ENCODE results near the gene FAM20A. TPM values are rescaled to one million over a fixed set of nuclear protein-coding genes. Genes with fewer than 3 reads are reported as not detected.
"Not testable (repeated sequence)": the region's sequence is repeated elsewhere in the genome, so short reads cannot be mapped to it uniquely, and the experiment has no call there.

The FAM20A gene
- total and polyA plus RNA-seq, 2 donors (not counting 1 experiment from before 2014, with no cell fraction given), result 0.96 to 14.9 TPM

DNA sequence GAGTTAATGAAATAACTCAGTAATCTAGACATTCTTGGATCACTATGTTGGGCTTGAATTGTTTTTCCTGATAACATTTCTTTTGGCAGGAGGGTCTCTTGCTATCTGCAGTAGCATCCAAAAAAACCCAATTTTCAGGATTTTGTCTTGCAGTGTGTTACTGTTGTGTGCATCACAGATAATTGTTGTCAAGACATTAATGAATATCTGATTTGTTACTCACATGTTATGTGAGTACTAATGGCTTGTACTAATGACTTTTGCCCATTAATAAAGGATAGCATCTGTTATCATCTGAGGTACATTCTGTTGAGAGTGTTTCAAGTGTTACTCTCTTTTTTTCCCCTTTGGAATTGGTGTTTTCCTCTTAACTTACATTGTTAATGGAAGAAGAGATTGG lies 78.9 kb downstream of the FAM20A start:
- H3K27ac ChIP-seq (ENCODE audit: insufficient read depth, low read length), result no peak overlapping the region
- H3K36me3 ChIP-seq (ENCODE audit: control insufficient read depth, insufficient read depth, low read length), result peaks cover 8% of the 10 kb centered on the region
- H4K20me1 ChIP-seq (ENCODE audit: control insufficient read depth, extremely low read depth, insufficient read depth, low read length), result no peaks in the 10 kb centered on the region

DNA sequence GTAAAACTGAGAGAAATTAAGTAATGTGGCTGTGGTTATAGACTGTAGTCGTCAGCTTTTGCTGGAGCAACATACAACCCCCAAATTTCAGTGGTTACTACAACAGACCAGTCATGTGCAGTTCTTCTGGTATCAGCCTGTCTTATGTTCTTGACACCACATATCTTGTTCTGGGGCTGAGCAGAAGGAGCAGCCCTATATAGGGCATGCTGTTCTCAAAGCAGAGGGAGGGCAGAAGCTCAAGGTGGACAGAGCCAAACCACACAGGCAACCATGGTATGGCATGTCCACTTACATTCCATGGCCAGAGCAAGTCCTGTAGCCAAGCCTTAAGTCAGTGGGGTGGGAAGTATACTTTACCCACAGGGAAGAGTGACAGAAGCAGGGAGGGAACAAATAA lies 81.3 kb downstream of the FAM20A start:
- Histone ChIP-seq H3K27ac (ENCODE audit: insufficient read depth, low read length) (peak overlapping the region; percentile 10), H3K36me3 (ENCODE audit: control insufficient read depth, insufficient read depth, low read length) (peaks cover 9% of the 10 kb centered on the region), H3K9ac (ENCODE audit: insufficient read depth, low read length) (no peak overlapping the region), H4K20me1 (ENCODE audit: control insufficient read depth, extremely low read depth, insufficient read depth, low read length) (no peaks in the 10 kb centered on the region), H3K79me2 (ENCODE audit: control insufficient read depth, insufficient read depth, low read length) (peaks cover 66% of the 10 kb centered on the region), H2AFZ (ENCODE audit: low read length) (no peak overlapping the region), H3K27me3 (ENCODE audit: control insufficient read depth, insufficient read depth, low read length) (no peaks in the 10 kb centered on the region), H3K4me1 (ENCODE audit: control insufficient read depth, extremely low read depth, insufficient read depth, low read length) (peaks cover 2% of the 10 kb centered on the region), H3K4me2 (ENCODE audit: extremely low read depth, insufficient read depth, low read length) (no peak overlapping the region), H3K4me3 (replicated peaks in 1 of 4; ENCODE audit: control extremely low read depth in 1 of 4, insufficient read depth in 1 of 4, low read depth in 3 of 4, low read length in 4 of 4) (no peak overlapping the region), H3K9me3 (ENCODE audit: control insufficient read depth, insufficient read depth, low read depth, low read length) (no peaks in the 10 kb centered on the region)
- TF ChIP-seq, protein P1, sequence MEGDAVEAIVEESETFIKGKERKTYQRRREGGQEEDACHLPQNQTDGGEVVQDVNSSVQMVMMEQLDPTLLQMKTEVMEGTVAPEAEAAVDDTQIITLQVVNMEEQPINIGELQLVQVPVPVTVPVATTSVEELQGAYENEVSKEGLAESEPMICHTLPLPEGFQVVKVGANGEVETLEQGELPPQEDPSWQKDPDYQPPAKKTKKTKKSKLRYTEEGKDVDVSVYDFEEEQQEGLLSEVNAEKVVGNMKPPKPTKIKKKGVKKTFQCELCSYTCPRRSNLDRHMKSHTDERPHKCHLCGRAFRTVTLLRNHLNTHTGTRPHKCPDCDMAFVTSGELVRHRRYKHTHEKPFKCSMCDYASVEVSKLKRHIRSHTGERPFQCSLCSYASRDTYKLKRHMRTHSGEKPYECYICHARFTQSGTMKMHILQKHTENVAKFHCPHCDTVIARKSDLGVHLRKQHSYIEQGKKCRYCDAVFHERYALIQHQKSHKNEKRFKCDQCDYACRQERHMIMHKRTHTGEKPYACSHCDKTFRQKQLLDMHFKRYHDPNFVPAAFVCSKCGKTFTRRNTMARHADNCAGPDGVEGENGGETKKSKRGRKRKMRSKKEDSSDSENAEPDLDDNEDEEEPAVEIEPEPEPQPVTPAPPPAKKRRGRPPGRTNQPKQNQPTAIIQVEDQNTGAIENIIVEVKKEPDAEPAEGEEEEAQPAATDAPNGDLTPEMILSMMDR (conservative IDR thresholded peaks at IDR 0.05 in 1 of 2, IDR thresholded peaks at IDR 0.05 in 1 of 2; ENCODE audit: low read depth in 1 of 2, low read length in 2 of 2), result no peak
- TF ChIP-seq EZH2 (IDR thresholded peaks at IDR 0.05; ENCODE audit: low read length, missing control alignments), result no peak
- DNase-seq (ENCODE audit: low read depth in 2 of 2), result peak in 1 of 2 donors; percentile 29

More for the DNA sequence above, 78.9 kb downstream of the FAM20A start:
- Histone ChIP-seq H2AFZ (ENCODE audit: low read length) (no peak overlapping the region), H3K9ac (ENCODE audit: insufficient read depth, low read length) (no peak overlapping the region), H3K9me3 (ENCODE audit: control insufficient read depth, insufficient read depth, low read depth, low read length) (no peaks in the 10 kb centered on the region), H3K27me3 (ENCODE audit: control insufficient read depth, insufficient read depth, low read length) (no peaks in the 10 kb centered on the region), H3K4me2 (ENCODE audit: extremely low read depth, insufficient read depth, low read length) (no peak overlapping the region), H3K4me3 (replicated peaks in 1 of 4; ENCODE audit: control extremely low read depth in 1 of 4, insufficient read depth in 1 of 4, low read depth in 3 of 4, low read length in 4 of 4) (no peak overlapping the region), H3K79me2 (ENCODE audit: control insufficient read depth, insufficient read depth, low read length) (peaks cover 46% of the 10 kb centered on the region), H3K4me1 (ENCODE audit: control insufficient read depth, extremely low read depth, insufficient read depth, low read length) (no peaks in the 10 kb centered on the region)
- TF ChIP-seq EZH2 (IDR thresholded peaks at IDR 0.05; ENCODE audit: low read length, missing control alignments), result no peak
- TF ChIP-seq, protein P1 (conservative IDR thresholded peaks at IDR 0.05 in 1 of 2, IDR thresholded peaks at IDR 0.05 in 1 of 2; ENCODE audit: low read depth in 1 of 2, low read length in 2 of 2), result no peak
- no peak for DNase-seq (ENCODE audit: low read depth in 2 of 2)

DNA sequence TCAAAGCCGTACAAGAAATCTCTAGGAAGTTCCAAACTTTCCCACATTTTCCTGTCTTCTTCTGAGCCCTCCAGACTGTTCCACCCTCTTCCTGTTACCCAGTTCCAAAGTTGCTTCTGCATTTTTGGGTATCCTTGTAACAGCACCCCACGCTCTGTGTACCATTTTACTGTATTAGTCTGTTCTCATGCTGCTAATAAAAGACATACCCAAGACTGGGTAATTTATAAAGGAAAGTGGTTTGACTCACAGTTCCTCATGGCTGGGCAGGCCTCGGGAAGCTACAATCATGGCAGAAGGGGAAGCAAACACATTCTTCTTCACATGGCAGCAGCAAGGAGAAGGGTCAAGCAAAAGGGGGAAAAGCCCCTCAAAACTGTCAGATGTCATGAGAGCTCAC lies 82.1 kb downstream of the FAM20A start:
- H3K4me1 ChIP-seq (ENCODE audit: control insufficient read depth, extremely low read depth, insufficient read depth, low read length); H3K9ac ChIP-seq (ENCODE audit: insufficient read depth, low read length); H3K9me3 ChIP-seq (ENCODE audit: control insufficient read depth, insufficient read depth, low read depth, low read length); H3K27me3 ChIP-seq (ENCODE audit: control insufficient read depth, insufficient read depth, low read length); H3K36me3 ChIP-seq (ENCODE audit: control insufficient read depth, insufficient read depth, low read length); DNase-seq (ENCODE audit: low read depth in 2 of 2); H3K4me3 ChIP-seq (replicated peaks in 1 of 4; ENCODE audit: control extremely low read depth in 1 of 4, insufficient read depth in 1 of 4, low read depth in 3 of 4, low read length in 4 of 4); H3K4me2 ChIP-seq (ENCODE audit: extremely low read depth, insufficient read depth, low read length); H4K20me1 ChIP-seq (ENCODE audit: control insufficient read depth, extremely low read depth, insufficient read depth, low read length); H3K27ac ChIP-seq (ENCODE audit: insufficient read depth, low read length); H2AFZ ChIP-seq (ENCODE audit: low read length): not testable (repeated sequence)
- peaks cover 75% of the 10 kb centered on the region for H3K79me2 ChIP-seq (ENCODE audit: control insufficient read depth, insufficient read depth, low read length)

All from fibroblast of lung (primary cell).